Measurements from ENCODE around the gene MAPK1. TPM values are rescaled to one million over a fixed set of nuclear protein-coding genes. Genes with fewer than 3 reads are reported as not detected.
"Not testable (repeated sequence)": the region's sequence is repeated elsewhere in the genome, so short reads cannot be mapped to it uniquely, and the experiment has no call there.

MAPK1 gene
- total and polyA plus RNA-seq, 2 donors: 22.2 to 71.1 TPM

DNA sequence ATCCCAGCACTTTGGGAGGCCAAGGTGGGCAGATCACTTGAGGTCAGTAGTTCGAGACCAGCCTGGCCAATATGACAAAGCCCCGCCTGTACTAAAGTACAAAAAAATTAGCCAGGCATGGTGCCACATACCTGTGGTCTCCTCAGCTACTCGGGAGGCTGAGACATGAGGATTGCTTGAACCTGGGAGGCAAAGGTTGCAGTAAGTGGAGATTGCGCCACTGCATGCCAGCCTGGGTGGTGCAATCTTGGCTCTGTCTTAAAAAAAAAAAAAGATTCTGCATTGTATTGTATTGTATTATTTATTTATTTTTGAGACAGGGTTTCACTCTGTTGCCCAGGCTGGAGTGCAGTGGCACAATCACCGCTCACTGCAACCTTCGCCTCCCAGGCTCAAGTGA is 122.5 kb downstream of the MAPK1 start:
- H3K36me3 ChIP-seq (ENCODE audit: control insufficient read depth in 2 of 2, insufficient read depth in 2 of 2, low read length in 1 of 2); H3K27me3 ChIP-seq (ENCODE audit: control insufficient read depth in 2 of 2, insufficient read depth in 1 of 2, low read length in 1 of 2); H3K4me1 ChIP-seq (ENCODE audit: control insufficient read depth in 2 of 2, insufficient read depth in 2 of 2, low read length in 2 of 2); H3K4me3 ChIP-seq (ENCODE audit: low read length in 2 of 2); H3K27ac ChIP-seq (ENCODE audit: low read depth in 1 of 2, low read length in 1 of 2); H3K9me3 ChIP-seq (ENCODE audit: control insufficient read depth in 2 of 2, insufficient read depth in 1 of 2, low read length in 1 of 2); DNase-seq (ENCODE audit: low read depth in 6 of 9, low spot score in 9 of 9): not testable (repeated sequence)
- WGBS: 96% methylated on average over 6 of the region's 6 CpGs

GRCh38 chr22:21741790-21742189 is 125.7 kb downstream of the MAPK1 start:
- Histone ChIP-seq H3K4me1 (ENCODE audit: control insufficient read depth in 2 of 2, insufficient read depth in 2 of 2, low read length in 2 of 2) (peaks cover 0 to 7% of the 10 kb centered on the region in 2 donors), H3K36me3 (ENCODE audit: control insufficient read depth in 2 of 2, insufficient read depth in 2 of 2, low read length in 1 of 2) (no peaks in the 10 kb centered on the region), H3K9me3 (ENCODE audit: control insufficient read depth in 2 of 2, insufficient read depth in 1 of 2, low read length in 1 of 2) (no peaks in the 10 kb centered on the region), H3K27me3 (ENCODE audit: control insufficient read depth in 2 of 2, insufficient read depth in 1 of 2, low read length in 1 of 2) (no peaks in the 10 kb centered on the region), H3K4me3 (ENCODE audit: low read length in 2 of 2) (no peak overlapping the region), H3K27ac (ENCODE audit: low read depth in 1 of 2, low read length in 1 of 2) (no peak overlapping the region)
- no peak for DNase-seq (ENCODE audit: low read depth in 6 of 9, low spot score in 9 of 9)
- 97% methylated on average over 6 of the region's 6 CpGs for whole genome bisulfite sequencing

- Histone ChIP-seq H3K27ac (ENCODE audit: low read depth in 1 of 2, low read length in 1 of 2) (no peak overlapping the region), H3K36me3 (ENCODE audit: control insufficient read depth in 2 of 2, insufficient read depth in 2 of 2, low read length in 1 of 2) (no peaks in the 10 kb centered on the region), H3K27me3 (ENCODE audit: control insufficient read depth in 2 of 2, insufficient read depth in 1 of 2, low read length in 1 of 2) (peaks cover 0 to 3% of the 10 kb centered on the region in 2 donors), H3K4me1 (ENCODE audit: control insufficient read depth in 2 of 2, insufficient read depth in 2 of 2, low read length in 2 of 2) (peaks cover 3 to 10% of the 10 kb centered on the region in 2 donors), H3K9me3 (ENCODE audit: control insufficient read depth in 2 of 2, insufficient read depth in 1 of 2, low read length in 1 of 2) (no peaks in the 10 kb centered on the region), H3K4me3 (ENCODE audit: low read length in 2 of 2) (no peak overlapping the region)
- 96% methylated on average over 10 of the region's 10 CpGs for WGBS
- DNase-seq (ENCODE audit: low read depth in 6 of 9, low spot score in 9 of 9): no peak
Measured at GRCh38 chr22:21741059-21741458, 126.4 kb downstream of the MAPK1 start.

DNA sequence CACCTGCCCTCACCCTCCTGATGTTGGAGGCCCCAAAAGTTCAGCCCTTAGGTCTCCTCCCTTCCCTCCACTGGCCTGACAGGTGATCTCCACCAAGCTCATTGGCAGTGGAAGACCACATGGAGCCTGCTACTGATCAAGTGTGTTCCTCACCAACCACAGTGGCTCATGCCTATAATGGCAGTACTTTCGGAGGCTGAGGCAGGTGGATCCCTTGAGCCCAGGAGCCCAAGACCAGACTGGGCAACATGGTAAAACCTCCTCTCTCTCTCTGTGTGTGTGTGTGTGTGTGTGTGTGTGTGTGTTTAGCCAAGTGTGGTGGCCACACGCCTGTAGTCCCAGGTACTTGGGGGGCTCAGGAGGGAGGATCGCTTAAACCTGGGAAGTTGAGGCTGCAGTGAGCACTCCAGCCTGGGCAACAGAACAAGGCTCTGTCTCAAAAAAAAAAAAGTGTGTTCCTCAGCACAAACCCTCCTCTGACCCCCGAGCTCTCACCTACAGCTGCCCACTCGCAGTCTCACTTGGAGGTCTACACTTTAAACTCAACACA is 127.5 kb downstream of the MAPK1 start:
- H3K4me3 ChIP-seq (ENCODE audit: low read length in 2 of 2): no peak overlapping the region
- H3K27ac ChIP-seq (ENCODE audit: low read depth in 1 of 2, low read length in 1 of 2): no peak overlapping the region
- peaks cover 0 to 3% of the 10 kb centered on the region in 2 donors for H3K27me3 ChIP-seq (ENCODE audit: control insufficient read depth in 2 of 2, insufficient read depth in 1 of 2, low read length in 1 of 2)
- DNase-seq (ENCODE audit: low read depth in 6 of 9, low spot score in 9 of 9): no peak
- H3K9me3 ChIP-seq (ENCODE audit: control insufficient read depth in 2 of 2, insufficient read depth in 1 of 2, low read length in 1 of 2): no peaks in the 10 kb centered on the region
- H3K4me1 ChIP-seq (ENCODE audit: control insufficient read depth in 2 of 2, insufficient read depth in 2 of 2, low read length in 2 of 2): peaks cover 3 to 12% of the 10 kb centered on the region in 2 donors
- H3K36me3 ChIP-seq (ENCODE audit: control insufficient read depth in 2 of 2, insufficient read depth in 2 of 2, low read length in 1 of 2): no peaks in the 10 kb centered on the region
- 98% methylated on average over 5 of the region's 5 CpGs for WGBS

DNA sequence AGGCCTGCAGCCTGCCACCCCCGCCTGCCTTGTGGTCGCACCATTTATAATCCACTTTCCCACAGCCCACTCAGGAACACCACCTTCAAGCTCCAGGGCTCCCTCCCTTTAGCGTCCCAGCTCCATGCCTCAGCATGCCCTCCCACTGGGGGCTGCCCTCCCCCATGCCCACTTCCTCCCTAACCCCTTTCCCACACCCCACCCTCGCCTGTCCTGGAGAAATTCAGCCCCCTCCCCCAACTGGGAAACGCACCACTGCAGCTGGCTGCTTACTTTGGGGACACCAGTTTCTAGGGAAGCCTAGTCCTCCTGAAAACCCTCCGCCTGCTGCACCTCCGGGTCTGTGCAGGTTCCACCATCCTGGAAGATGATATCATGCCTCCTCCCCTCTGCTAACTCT is 128.5 kb downstream of the MAPK1 start:
- peaks cover 12 to 20% of the 10 kb centered on the region in 2 donors for H3K4me1 ChIP-seq (ENCODE audit: control insufficient read depth in 2 of 2, insufficient read depth in 2 of 2, low read length in 2 of 2)
- no peaks in the 10 kb centered on the region for H3K36me3 ChIP-seq (ENCODE audit: control insufficient read depth in 2 of 2, insufficient read depth in 2 of 2, low read length in 1 of 2)
- DNase-seq (ENCODE audit: low read depth in 6 of 9, low spot score in 9 of 9): no peak
- 35% methylated on average over 7 of the region's 7 CpGs for WGBS
- no peak overlapping the region for H3K4me3 ChIP-seq (ENCODE audit: low read length in 2 of 2)
- no peak overlapping the region for H3K27ac ChIP-seq (ENCODE audit: low read depth in 1 of 2, low read length in 1 of 2)
- peaks cover 0 to 3% of the 10 kb centered on the region in 2 donors for H3K27me3 ChIP-seq (ENCODE audit: control insufficient read depth in 2 of 2, insufficient read depth in 1 of 2, low read length in 1 of 2)
- H3K9me3 ChIP-seq (ENCODE audit: control insufficient read depth in 2 of 2, insufficient read depth in 1 of 2, low read length in 1 of 2): no peaks in the 10 kb centered on the region

DNA sequence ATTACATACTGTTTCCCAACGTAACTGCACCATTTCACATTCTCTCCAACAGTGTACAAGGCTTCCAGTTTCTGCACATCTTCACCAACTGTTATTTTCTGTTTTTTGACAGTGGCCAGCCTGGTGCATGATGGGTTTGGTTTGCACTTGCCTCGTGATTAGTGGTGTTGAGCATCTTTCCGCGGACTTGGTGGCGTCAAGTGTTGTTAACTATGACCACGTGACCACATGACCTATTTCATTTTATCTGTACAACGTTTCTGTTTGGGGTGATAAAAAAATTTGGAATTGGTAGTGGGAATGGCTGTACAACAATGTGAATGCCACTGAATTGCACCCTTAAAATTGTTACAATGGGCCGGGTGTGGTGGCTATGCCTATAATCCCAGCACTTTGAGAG is 129.4 kb downstream of the MAPK1 start:
- 93% methylated on average over 8 of the region's 8 CpGs for WGBS
- no peaks in the 10 kb centered on the region for H3K9me3 ChIP-seq (ENCODE audit: control insufficient read depth in 2 of 2, insufficient read depth in 1 of 2, low read length in 1 of 2)
- no peak overlapping the region for H3K4me3 ChIP-seq (ENCODE audit: low read length in 2 of 2)
- no peak overlapping the region for H3K27ac ChIP-seq (ENCODE audit: low read depth in 1 of 2, low read length in 1 of 2)
- peaks cover 15 to 25% of the 10 kb centered on the region in 2 donors for H3K4me1 ChIP-seq (ENCODE audit: control insufficient read depth in 2 of 2, insufficient read depth in 2 of 2, low read length in 2 of 2)
- no peak for DNase-seq (ENCODE audit: low read depth in 6 of 9, low spot score in 9 of 9)
- H3K27me3 ChIP-seq (ENCODE audit: control insufficient read depth in 2 of 2, insufficient read depth in 1 of 2, low read length in 1 of 2): peaks cover 0 to 3% of the 10 kb centered on the region in 2 donors
- no peaks in the 10 kb centered on the region for H3K36me3 ChIP-seq (ENCODE audit: control insufficient read depth in 2 of 2, insufficient read depth in 2 of 2, low read length in 1 of 2)

- no peak overlapping the region for H3K4me3 ChIP-seq (ENCODE audit: low read length in 2 of 2)
- H3K4me1 ChIP-seq (ENCODE audit: control insufficient read depth in 2 of 2, insufficient read depth in 2 of 2, low read length in 2 of 2): peaks cover 15 to 25% of the 10 kb centered on the region in 2 donors
- H3K36me3 ChIP-seq (ENCODE audit: control insufficient read depth in 2 of 2, insufficient read depth in 2 of 2, low read length in 1 of 2): no peaks in the 10 kb centered on the region
- H3K27ac ChIP-seq (ENCODE audit: low read depth in 1 of 2, low read length in 1 of 2): no peak overlapping the region
- WGBS: 86% methylated on average over 9 of the region's 9 CpGs
- H3K9me3 ChIP-seq (ENCODE audit: control insufficient read depth in 2 of 2, insufficient read depth in 1 of 2, low read length in 1 of 2): no peaks in the 10 kb centered on the region
- no peak for DNase-seq (ENCODE audit: low read depth in 6 of 9, low spot score in 9 of 9)
- peaks cover 0 to 3% of the 10 kb centered on the region in 2 donors for H3K27me3 ChIP-seq (ENCODE audit: control insufficient read depth in 2 of 2, insufficient read depth in 1 of 2, low read length in 1 of 2)
Measured at GRCh38 chr22:21736948-21737347, 130.5 kb downstream of the MAPK1 start.

DNA sequence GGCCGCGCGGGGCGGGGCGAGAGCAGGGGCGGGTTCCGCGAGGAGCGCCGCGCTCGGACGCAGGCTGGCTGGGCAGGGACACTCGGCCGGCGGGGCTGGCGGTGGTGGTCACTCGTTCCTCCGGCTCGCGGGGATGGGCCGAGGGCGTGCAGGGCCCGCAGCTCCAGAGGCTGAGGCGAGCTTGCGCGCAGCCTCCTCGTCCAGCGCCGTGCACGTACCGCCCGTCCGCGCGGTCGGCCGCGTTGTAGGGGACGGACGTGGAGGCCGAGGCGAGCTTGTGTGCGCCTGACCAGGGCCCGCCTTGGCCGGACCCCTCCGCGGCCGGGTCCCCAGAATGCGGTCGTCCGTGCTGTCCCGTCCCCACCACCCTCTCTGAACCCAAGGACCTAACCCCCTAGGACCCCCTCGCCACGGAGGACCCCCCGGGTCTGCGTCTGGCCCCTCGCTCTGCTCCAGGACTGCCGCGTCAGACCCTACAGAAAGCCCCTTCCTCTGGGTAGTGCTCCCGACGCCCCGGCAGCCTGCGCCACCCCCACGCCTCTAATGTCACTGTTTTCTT is 131.3 kb downstream of the MAPK1 start:
- Histone ChIP-seq H3K4me3 (ENCODE audit: low read length in 2 of 2) (peak overlapping the region; percentile 8 to 83), H3K27ac (ENCODE audit: low read depth in 1 of 2, low read length in 1 of 2) (no peak overlapping the region), H3K9me3 (ENCODE audit: control insufficient read depth in 2 of 2, insufficient read depth in 1 of 2, low read length in 1 of 2) (no peaks in the 10 kb centered on the region), H3K36me3 (ENCODE audit: control insufficient read depth in 2 of 2, insufficient read depth in 2 of 2, low read length in 1 of 2) (no peaks in the 10 kb centered on the region), H3K4me1 (ENCODE audit: control insufficient read depth in 2 of 2, insufficient read depth in 2 of 2, low read length in 2 of 2) (peaks cover 15 to 25% of the 10 kb centered on the region in 2 donors), H3K27me3 (ENCODE audit: control insufficient read depth in 2 of 2, insufficient read depth in 1 of 2, low read length in 1 of 2) (peaks cover 0 to 3% of the 10 kb centered on the region in 2 donors)
- DNase-seq (ENCODE audit: low read depth in 6 of 9, low spot score in 9 of 9): no peak
- WGBS: 9% methylated on average over 65 of the region's 65 CpGs

DNA sequence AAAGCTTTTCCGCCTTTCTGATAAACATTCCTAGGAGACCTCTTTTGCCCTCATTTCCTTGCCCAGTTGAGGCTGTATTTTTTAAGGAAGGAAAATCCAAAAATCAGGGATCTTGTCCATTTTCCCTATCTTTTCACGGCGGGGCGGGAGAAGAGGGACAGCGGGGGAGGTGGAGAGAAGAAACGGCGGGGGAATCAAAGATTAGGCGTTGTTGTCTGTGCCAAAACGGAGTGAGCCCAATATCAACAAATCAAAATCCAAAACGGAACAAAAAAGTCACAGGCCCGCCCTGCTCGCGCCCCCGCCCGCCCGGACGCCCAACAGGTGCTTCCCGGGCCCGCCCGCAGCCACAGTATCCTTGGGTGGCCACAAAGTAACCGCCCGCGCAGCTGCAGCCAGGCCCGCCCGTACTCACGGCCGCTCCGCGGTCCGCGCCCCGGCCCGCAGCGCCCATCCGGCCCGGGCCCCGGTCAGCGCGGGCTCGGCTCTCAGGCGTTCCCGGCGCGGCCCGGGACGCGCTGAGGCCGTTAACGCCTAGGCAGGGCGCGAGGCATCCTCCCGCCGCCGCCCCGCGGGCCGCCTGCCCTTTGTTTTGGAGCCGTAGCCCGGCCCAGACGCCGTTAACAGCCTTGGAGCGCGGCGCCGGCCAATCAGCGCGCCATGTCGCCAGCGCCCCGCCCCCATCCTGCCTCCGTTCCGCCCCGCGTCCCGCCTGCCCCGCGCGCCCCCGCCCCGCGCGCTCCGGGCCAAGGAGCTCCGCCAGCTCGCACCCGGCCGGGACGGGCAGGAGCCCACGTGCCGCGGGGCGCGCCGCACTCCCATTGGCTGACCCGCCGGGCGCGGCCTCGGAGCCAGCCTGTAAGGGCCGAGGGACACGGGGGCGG is 132.0 kb downstream of the MAPK1 start, which contains the start of gene YPEL1:
Gene YPEL1 (minus strand): TSS at position 595 of the 884 bp plus-strand sequence. CDS start 25,050 bp downstream, outside the sequence.
- peak; percentile 65 to 97 (median 95) for DNase-seq (ENCODE audit: low read depth in 6 of 9, low spot score in 9 of 9)
- Histone ChIP-seq H3K27ac (ENCODE audit: low read depth in 1 of 2, low read length in 1 of 2) (peak within 1 kb of the TSS; percentile 77 to 89), H3K27me3 (ENCODE audit: control insufficient read depth in 2 of 2, insufficient read depth in 1 of 2, low read length in 1 of 2) (peaks cover 0 to 3% of the 10 kb centered on the region in 2 donors), H3K36me3 (ENCODE audit: control insufficient read depth in 2 of 2, insufficient read depth in 2 of 2, low read length in 1 of 2) (peaks cover 3 to 5% of the 10 kb centered on the region in 2 donors), H3K4me3 (ENCODE audit: low read length in 2 of 2) (peak within 1 kb of the TSS; percentile 60 to 83), H3K9me3 (ENCODE audit: control insufficient read depth in 2 of 2, insufficient read depth in 1 of 2, low read length in 1 of 2) (no peaks in the 10 kb centered on the region), H3K4me1 (ENCODE audit: control insufficient read depth in 2 of 2, insufficient read depth in 2 of 2, low read length in 2 of 2) (peaks cover 15 to 25% of the 10 kb centered on the region in 2 donors)
- under 1% methylated on average over 102 of the region's 102 CpGs for WGBS
